HG02981 (cell line): ENCODE results near the gene TNFRSF18.

Source experiments
- ATAC-seq: cut with Tn5 transposase; IDR thresholded peaks from one replicate; pipeline ENCODE4 v1.9.1; 2021; ENCODE audit warnings: mild to moderate bottlenecking, moderate library complexity; ENCODE audit not compliant: unreplicated experiment

The TNFRSF18 gene

DNA sequence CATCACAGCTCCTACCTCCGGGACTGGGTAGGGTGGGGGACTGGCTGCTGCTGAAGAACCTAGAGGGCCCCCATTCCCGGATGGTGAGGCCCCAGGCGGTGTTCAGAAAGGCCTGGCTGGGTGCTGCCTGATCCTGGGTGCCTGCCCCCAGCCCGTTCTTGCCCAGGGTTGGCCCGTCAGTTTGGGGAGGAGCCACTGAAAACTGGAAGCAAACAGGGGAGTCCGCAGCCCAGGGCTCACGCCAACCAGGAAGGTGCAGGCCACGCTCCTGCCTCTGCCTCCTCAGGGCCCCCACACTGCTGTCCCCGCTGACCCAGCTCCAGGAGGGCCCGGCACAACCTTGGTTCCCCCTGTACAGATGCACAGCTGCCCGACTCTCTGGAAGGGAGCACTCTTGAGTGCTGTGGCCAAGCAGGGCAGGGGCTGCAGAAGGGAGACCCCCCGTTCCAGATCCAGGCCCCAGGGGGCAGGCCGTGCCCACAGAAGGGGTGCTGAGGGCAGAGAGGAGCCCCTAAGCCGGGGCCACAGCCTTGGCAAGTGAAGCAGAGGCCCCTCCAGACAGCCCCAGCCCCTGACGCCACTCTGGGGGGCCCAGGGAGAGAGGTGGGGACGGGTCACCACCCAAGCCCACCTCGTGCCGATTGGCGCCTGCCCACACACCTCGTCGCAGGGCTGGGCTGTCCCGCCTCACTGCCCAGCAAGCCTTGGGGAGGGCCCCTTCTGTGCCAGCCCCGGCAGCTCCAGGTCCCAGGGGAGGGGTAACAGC lies 34.6 kb upstream of the TNFRSF18 start:
- no peak for ATAC-seq

DNA sequence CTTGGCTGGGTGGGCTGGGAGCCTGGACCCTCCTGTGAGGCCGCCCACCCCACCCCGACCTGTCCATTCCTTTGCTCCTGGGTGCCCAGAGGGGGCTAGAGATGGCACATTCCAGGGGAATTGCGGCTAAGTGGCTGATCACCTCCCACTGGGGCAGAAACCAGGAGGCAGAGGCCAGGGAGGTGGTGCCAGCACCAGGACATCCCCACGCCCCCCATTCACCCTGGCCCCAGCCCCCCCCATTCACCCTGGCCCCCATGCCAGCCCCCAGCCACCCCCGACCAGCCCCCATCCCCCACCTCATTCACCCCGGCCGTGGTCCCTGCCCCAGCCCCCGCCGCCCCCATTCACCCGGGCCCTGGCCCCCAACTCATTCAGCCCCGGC lies 33.9 kb upstream of the TNFRSF18 start:
- ATAC-seq: no peak

DNA sequence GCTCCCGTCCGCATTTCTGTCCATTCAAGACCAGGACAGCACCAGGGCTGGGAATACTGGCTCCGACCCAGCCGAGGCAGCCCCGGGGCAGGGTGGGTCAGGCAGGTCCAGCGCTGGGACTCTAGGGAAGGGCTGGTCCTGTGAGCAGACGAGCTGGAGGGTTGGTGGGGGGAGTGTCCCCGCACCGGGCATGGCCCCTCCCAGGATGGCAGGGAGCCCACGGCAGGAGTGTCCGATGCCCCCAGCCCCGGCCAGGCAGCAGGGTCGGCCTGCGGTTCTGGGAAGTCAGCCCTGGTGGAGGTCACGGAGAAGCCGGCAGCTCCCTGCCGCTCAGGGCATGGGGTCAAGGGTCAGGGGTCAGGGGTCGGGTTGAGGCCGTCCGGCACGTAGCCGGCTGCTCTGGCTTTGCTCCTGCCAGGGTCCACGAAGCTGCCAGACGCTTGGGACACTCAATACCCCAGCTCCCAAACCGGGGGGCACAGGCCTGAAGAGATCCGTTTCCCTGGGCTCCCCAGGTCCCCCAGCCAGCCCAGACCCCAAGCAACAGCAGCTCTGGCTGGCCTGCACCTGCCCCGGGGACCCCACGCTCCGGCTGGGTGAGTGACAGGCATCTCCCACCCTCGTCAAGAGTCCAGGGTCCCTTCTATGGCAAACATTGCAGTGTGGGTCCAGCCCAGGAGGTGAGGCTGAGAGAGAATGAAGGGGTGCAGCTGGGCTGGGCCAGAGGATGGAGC lies 33.4 kb upstream of the TNFRSF18 start:
- no peak for ATAC-seq

DNA sequence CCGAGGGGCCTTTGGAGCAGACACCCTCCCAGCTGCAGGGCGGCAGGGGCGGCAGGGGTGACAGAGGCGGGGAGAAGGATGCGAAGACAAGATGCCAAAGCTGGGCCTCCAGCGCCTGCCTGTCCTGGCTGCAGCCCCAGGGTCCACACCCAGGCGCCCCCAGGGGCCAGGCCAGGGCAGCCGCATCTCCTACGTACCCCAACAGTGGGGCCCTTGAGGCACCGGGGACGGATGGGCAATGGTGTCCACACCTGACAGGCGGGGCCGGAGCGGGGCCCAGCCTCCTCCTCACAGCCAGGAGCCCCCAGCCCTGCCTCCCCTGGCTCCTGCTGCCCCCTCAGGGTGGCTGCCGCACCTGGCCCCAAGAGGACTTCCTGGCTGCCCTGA lies 32.8 kb upstream of the TNFRSF18 start:
- no peak for ATAC-seq

DNA sequence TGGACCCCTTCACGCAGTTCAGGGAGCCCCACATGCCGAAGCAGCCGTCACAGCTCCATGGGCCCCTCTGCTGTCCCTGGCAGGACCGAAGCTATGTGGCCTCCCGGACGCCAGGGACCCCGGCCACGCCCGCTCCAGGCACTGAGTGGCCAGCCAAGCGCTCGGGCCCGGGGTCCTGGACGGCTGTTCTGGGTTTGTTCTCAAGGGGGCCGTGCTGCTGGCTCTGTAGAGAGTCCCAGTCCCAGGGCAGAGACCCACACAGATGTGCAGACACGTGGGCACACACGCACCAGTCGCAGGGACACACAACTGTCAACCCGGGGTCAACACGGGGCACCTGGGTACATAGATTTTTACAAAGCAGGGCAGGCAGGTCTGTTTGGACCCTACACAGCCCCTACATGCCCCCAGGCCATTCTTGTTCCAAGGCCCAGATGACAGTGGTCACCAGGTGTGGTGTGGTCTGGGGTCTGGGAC lies 32.3 kb upstream of the TNFRSF18 start:
- ATAC-seq: no peak

DNA sequence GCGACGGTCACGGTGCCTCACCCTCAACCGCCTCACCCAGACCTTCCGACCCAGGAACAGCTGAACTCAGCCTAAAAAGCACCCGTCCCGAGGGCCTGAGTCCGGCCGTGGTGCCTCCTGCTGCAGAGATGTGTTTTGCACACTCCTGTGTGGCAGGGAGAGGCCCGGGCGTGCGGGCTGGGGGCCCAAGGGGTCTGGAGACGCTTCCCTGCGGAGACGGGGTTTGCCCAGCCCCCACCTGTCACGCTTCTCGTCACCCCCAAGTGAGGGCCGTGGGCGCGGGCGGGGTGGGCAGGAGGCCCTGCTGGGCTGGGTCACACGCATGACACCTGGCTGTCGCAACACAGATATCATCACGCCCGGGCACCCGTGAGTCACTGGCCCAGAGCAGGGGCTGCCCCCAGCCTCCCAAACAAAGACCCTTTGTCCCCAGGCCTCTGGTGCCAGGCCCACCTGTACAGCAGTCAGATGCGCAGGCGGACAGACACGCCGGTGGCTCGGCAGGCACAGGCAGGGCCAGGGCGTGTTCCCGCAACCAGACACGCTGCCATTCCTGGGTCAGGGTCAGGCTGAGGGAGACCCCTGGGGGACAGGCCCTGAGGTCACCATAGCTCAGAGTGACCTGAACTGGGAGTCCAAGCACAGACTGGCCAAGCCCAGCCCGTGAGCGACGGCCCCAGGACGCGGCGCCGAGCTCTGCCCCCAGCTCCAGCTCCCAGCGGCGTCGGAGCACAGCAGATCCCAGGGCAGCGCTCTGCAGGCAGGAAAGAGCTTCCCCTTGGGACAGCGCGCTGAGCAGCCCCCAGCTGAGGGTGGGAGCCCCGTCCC lies 31.7 kb upstream of the TNFRSF18 start:
- no peak for ATAC-seq

DNA sequence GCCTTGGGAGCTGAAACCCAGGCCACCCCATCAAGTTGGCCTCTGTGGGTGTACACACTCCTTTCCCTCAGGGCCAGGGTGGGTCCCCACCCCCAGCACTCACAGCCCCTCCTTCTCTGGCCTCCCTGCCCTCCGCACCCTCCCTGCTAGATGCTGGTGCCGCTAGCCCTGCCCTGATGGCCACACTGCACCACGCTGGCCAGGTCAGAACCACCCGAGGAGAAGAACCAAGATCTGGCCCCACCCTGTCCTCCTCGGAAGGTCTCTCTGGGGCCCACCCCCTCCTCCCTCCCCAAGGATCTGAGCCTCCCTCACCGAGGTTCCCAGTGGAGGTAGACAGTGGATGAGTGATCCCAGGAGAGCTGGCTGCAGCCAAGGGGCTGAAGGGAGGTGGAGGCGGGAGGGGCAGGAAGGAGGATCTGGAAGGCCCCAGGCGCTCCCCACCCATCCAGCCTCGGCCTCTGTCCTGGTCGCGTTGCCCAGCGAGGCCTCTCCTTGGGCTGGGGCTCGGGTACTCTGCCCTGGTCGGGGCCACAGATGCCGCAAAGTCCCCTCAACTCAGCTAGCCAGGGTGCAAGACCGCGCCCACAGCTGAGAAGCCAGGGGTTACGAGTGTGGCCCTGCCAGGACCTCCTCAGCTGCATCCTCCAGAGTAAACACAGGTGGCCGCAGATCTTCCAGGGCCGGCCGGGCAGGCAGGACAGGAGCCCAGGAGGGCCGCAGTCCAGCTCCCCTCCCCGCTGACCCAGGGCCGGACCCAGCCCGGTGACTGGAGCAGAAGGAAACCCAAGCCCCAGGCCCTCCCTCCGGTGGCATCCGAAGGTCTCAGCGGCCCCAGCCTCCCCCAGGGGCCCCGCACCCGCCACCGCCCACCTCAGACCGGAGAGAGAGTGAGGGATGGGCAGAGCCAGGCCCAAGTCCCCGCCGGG lies 30.8 kb upstream of the TNFRSF18 start:
- ATAC-seq: no peak

DNA sequence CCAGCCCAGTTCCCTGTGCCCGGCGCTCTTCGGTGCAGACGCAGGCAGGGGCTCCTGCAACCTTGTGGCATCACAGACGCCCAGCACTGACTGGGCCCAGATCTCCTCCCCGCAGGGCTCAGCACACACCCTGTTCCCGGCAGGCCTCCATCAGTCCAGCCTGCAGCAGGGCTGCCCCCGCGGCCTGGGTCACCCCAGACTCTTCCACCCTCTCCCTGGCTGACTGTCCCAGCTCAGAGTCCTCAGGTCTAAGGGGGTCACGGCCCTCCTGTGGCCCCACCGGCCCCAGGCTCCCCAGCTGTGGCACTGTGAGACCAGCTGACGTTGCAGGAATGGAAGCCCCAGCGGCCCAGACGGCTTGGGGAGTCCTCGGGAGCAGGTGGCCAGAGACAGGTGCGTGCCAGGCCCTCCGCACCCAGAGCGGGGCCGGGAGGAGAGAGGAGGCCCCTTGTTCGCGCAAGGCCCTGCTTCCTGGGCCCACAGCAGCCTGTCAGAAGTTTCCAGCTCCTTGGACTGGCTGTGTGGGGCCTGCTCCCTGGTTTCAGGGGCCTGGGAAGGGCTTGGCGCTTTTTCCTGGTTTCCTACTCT lies 29.9 kb upstream of the TNFRSF18 start:
- no peak for ATAC-seq

DNA sequence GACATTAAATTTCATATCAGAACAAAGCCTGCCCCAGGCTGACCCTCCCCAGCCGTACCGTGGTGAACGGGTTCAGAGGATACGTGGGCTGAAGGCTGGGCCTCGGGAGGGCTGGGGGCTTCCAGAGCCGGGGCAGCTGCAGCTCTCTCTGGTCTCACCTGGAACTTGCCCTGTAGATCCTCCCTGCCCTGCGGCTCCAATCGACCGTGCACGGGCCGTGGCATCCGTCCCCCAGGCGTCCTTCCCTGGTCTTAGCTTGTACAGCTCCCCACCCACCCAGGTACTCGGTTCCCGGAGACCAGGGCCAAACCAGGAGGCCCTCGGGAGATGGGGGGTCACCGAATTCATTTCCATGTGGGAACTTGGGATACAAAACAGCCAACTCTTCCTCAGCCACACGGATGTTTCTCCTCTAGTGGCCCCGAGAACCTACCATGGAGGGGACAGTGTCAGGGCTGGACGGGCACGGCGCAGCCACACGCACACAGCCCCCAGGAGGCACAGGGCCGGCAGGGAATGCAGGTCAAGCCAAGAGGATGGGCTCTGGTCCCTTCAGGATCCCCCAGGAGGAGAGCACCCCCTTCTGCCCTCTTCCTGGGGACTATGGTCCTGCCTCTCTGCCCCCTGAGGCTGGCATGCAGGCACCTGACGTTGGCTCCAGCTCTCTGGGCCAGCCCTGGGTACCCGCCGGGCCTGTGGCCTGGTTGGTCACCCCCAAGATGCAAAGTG lies 28.8 kb upstream of the TNFRSF18 start:
- no peak for ATAC-seq

DNA sequence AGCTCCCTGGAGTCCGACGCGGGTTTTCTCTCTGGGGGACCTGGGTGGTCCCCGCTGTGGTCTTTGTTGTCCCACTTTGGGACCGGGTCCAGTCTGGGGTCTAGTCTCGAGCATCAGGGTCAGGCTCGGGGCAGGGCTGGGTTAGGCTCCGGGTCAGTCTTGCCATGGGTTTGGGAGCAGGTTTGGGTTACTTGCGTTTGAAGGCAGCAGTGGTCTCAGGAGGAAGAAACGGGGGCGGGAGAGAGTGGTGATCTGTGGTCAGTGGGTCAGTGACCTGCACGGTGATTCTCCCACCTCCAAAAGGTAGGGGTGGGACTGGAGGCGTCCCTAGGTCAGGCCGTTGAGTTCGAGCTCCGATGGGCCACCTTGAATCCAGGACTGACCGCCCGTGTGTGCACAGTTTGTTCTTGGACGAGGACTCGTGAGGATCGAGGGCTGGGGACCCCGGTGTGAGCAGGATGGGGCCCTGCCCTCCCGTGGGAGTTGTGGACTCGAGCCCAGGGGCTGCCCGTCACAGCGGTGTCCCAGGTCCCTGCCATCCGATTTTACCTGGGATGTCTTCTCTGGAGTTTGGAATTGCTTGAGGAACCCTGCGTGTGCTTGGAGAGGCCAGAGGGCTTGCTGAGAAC lies 27.9 kb upstream of the TNFRSF18 start:
- no peak for ATAC-seq

DNA sequence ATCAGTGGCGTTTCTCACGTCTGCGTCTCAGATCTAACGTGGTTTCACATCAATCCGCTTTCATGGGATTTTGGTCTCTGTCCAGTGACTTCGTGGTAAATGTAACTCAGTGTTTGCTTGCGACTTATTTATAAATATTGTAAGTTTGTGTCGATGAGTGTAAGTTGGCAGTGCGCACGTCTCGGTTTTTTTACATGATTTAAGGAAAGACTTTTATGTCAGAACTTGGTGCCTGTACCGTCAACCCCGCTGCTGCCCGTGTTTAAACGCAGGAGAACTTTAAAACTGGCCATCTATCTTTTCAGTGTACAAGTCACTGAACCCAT lies 27.1 kb upstream of the TNFRSF18 start:
- ATAC-seq: no peak

DNA sequence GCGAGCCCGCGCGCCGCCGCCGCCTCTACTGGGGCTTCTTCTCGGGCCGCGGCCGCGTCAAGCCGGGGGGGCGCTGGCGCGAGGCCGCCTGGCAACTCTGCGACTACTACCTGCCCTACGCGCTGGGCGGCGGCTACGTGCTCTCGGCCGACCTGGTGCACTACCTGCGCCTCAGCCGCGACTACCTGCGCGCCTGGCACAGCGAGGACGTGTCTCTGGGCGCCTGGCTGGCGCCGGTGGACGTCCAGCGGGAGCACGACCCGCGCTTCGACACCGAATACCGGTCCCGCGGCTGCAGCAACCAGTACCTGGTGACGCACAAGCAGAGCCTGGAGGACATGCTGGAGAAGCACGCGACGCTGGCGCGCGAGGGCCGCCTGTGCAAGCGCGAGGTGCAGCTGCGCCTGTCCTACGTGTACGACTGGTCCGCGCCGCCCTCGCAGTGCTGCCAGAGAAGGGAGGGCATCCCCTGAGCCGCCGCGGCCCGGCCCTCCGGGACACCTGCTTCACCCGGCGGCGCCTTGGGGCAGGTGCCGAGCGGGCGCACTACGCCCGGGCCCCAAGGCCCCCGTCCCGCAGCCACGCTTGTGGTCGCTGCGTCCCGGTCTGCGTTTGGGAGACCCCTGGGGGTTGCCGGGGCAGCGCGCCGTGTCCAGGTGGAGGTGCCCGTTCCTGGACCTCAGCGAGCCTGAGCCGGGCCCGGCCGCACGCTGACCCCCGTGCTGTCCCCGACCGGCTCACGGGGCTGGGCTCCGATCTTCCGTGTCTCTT lies 26.6 kb upstream of the TNFRSF18 start:
- no peak for ATAC-seq

DNA sequence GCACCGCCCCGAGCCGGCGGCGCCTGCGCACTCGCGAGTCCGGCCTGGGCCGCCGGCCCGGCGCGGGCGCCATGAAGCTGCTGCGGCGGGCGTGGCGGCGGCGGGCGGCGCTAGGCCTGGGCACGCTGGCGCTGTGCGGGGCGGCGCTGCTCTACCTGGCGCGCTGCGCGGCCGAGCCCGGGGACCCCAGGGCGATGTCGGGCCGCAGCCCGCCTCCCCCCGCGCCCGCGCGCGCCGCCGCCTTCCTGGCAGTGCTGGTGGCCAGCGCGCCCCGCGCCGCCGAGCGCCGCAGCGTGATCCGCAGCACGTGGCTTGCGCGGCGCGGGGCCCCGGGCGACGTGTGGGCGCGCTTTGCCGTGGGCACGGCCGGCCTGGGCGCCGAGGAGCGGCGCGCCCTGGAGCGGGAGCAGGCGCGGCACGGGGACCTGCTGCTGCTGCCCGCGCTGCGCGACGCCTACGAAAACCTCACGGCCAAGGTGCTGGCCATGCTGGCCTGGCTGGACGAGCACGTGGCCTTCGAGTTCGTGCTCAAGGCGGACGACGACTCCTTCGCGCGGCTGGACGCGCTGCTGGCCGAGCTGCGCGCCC lies 25.9 kb upstream of the TNFRSF18 start, which contains the start of gene B3GALT6:
TSS of gene B3GALT6 (plus strand) at position 30 of the 588 bp plus-strand sequence. CDS start at position 72, 42 bp downstream.
- ATAC-seq: no peak

DNA sequence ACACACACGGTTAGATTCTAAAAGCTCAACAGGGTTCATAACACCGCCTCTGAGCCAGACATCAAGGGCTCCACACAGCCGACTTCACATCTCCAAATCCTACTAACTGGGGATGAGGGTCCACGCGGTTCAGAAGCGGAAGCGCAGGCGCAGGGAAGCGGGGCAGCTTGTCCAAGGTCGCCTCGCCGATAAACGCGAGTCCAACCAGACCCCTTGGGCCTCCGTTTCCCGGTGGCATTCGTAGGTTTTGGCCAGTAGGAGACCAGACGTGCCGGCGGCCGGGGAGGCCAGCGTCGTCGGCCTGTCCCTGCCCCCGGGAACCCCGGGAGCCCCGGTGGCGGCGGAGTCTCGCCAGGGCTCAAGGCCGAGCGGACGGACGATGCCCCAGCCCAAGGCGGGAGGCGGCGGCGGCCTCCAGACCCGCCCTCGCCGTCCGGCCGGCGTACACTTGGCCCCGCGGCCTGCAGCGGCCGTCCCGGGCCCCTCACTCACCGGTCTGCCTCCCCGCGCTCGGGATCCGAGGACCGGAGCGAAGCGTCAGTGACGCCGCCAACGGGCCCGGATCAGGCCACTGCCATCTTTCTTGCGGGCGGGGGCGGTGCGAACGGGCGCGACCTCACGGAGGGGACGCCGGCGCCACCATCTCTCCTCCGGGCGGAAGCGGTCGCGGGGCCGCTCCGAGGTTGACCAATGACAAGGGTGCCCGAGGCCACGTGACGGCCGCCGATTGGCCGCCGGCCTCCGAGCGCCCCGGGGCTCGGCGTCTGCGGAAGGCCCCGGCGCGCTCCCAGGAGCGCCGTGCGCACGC lies 25.2 kb upstream of the TNFRSF18 start, which contains the start of gene SDF4:
TSS of gene SDF4 (minus strand) at position 602 of the 808 bp plus-strand sequence. CDS start 3,229 bp downstream, outside the sequence.
- ATAC-seq: peak; percentile 91

DNA sequence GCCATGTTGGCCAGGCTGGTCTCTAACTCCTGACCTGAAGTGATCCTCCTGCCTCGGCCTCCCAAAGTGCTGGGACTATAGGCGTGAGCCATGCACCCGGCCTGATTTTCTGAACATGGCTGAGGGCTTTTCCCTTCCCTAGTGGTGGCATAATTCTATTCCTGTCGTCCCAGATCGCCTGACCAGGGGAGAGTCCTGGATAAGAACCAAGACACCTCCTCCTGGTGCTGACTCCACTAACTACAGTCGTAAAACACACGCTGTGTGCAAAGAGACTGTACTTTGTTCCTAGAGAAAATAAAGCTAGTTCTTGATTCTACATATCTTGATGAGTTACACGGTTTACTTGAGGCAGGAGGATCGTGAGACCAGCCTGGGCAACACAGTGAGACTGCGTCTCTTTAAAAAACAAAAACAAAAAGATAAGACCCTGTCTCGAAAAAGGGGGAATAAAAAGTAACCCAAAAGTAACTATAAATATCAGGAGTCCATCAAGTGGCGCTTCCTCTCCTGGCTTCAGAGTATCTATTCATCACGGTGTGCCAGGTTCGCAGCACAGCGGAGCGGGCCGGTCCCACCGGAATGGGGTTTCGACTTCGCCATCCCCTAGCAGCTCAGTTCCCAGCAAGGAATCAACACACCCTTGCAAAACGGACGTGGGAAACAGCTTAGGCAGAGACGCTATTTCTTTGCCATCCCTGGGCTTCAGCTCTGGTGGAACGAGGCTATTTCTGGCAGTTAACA lies 24.4 kb upstream of the TNFRSF18 start:
- no peak for ATAC-seq

DNA sequence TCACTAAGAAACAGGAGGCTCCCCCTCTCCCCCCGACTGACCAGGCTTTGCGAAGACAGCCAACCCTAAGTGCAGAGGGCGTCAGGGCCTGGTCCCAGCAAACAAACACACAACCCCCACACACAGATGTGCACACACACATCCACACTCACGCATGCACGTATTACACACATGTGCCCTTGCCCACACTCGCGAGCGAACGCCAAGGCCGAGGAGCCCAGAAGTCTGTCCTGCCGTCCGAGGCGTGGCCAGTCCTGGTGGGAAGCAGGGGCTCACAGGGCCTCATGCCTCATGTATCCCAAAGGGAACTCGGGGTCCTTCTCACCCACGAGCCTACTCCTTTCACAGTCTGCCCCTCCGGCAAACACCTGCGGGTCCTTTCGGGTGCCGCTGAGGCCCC lies 23.4 kb upstream of the TNFRSF18 start:
- no peak for ATAC-seq
